ENCODE measurements around the gene EXOC6. TPM values are rescaled to one million over a fixed set of nuclear protein-coding genes. Genes with fewer than 3 reads are reported as not detected.
"Not testable (repeated sequence)": the region's sequence is repeated elsewhere in the genome, so short reads cannot be mapped to it uniquely, and the experiment has no call there.

Gene EXOC6
- total RNA-seq, 4 donors from 2014 or later = 10.5 to 82.1 (median 31.7) TPM

DNA sequence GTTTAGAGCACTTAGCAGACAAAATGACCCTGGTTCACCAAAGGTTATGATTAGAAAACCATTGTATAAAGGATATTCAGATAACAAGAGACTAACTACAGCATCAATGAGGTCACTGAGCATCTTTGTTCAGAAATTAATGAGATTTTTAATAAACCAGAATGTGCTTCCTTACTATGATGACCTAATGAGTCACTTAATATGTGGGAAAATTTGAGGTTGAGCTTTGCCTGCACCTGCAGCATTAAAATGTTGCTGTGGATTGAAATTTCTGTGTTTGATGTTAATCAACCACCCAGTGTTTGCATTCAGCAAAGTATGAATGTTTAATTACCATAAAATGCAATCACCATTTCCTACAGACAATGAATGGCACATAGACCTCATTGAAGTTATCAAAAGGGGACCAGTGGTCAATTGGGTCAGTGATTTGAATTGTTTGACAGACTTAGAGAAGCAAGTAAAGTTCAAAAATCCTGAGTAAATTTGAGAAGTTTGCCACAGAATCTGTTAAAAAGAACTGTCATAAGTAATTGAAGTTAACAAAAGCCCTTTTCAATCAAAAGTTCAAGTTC lies 45.8 kb downstream of the EXOC6 start:
- no peaks in the 10 kb centered on the region for H3K9me3 ChIP-seq
- no peak for TF ChIP-seq POLR2A (IDR thresholded peaks at IDR 0.05)
- TF ChIP-seq, protein P1, sequence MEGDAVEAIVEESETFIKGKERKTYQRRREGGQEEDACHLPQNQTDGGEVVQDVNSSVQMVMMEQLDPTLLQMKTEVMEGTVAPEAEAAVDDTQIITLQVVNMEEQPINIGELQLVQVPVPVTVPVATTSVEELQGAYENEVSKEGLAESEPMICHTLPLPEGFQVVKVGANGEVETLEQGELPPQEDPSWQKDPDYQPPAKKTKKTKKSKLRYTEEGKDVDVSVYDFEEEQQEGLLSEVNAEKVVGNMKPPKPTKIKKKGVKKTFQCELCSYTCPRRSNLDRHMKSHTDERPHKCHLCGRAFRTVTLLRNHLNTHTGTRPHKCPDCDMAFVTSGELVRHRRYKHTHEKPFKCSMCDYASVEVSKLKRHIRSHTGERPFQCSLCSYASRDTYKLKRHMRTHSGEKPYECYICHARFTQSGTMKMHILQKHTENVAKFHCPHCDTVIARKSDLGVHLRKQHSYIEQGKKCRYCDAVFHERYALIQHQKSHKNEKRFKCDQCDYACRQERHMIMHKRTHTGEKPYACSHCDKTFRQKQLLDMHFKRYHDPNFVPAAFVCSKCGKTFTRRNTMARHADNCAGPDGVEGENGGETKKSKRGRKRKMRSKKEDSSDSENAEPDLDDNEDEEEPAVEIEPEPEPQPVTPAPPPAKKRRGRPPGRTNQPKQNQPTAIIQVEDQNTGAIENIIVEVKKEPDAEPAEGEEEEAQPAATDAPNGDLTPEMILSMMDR (IDR thresholded peaks at IDR 0.05) = no peak
- no peak overlapping the region for H3K4me3 ChIP-seq
- no peak overlapping the region for H3K27ac ChIP-seq
- no peak for DNase-seq
- no peaks in the 10 kb centered on the region for H3K36me3 ChIP-seq
- peaks cover 0 to 18% (median 0%) of the 10 kb centered on the region in 4 donors for H3K4me1 ChIP-seq
- no peaks in the 10 kb centered on the region for H3K27me3 ChIP-seq

DNA sequence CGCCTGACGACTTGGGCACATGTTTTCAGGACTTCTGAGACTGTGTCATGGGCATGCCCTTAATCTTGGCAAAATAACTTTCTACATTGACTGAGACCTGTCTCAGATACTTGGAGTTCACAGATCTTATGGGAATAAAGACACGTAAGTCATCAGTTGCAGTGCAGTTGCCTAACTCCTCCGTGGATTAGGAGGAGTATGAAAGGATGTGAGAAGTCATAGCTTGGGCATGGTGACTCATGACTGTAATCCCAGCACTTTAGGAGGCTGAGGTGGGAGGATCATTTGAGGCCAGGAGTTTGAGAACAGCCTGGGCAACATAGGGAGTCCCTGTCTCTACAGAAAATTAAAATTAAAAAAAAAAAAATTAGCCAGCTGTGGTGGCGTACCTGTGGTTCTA lies 49.6 kb downstream of the EXOC6 start:
- H3K27ac ChIP-seq = no peak overlapping the region
- H3K9me3 ChIP-seq = no peaks in the 10 kb centered on the region
- no peak for DNase-seq
- H3K4me1 ChIP-seq = peaks cover 0 to 1% (median 0%) of the 10 kb centered on the region in 4 donors
- H3K4me3 ChIP-seq = no peak overlapping the region
- H3K36me3 ChIP-seq = no peaks in the 10 kb centered on the region
- TF ChIP-seq POLR2A (IDR thresholded peaks at IDR 0.05) = no peak
- TF ChIP-seq, protein P1 (IDR thresholded peaks at IDR 0.05) = no peak
- H3K27me3 ChIP-seq = no peaks in the 10 kb centered on the region

DNA sequence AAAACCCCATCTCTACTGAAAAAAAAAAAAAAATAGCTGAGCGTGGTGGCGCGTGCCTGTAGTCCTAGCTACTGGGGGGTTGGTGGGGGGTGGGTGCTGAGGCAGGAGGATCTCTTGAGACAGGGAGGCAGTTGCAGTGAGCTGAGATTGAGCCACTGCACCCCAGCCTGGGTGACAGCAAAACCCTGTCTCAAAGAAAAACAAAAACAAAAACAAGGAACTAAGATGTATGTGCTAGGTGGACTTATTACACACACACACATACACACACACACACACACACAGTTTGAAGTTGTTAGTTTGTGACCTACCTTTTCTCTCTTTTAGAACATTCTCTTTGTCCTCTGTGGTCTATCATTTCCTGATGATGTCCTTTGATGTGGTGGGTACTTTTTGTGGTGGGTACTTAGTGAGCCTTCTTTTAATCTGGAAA lies 53.5 kb downstream of the EXOC6 start:
- TF ChIP-seq POLR2A (IDR thresholded peaks at IDR 0.05) = no peak
- TF ChIP-seq, protein P1 (IDR thresholded peaks at IDR 0.05) = no peak
- H3K27me3 ChIP-seq = no peaks in the 10 kb centered on the region
- H3K27ac ChIP-seq = peak overlapping the region in 1 of 4 donors; percentile 20
- no peaks in the 10 kb centered on the region for H3K4me1 ChIP-seq
- H3K9me3 ChIP-seq = no peaks in the 10 kb centered on the region
- DNase-seq = peak in 2 of 3 donors; percentile 33 to 60
- H3K36me3 ChIP-seq = no peaks in the 10 kb centered on the region
- no peak overlapping the region for H3K4me3 ChIP-seq

DNA sequence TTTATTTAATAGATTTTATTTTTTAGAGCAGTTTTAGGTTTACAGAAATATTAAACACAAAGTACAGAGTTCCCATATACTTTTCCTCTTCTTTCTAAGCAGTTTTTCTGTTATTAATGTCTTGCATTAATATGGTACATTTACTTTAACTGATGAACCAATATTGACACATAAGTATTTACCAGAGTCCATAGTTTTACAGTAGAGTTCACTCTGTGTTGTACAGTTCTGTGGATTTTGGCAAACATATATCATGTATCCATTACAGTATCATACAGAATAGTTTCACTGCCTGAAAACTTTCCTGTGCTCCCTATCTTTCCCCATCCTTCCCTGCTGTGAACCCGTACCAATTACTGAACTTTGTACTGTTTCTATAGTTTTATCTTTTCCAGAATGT lies 55.3 kb downstream of the EXOC6 start:
- no peak overlapping the region for H3K27ac ChIP-seq
- TF ChIP-seq, protein P1 (IDR thresholded peaks at IDR 0.05) = no peak
- TF ChIP-seq POLR2A (IDR thresholded peaks at IDR 0.05) = no peak
- no peaks in the 10 kb centered on the region for H3K4me1 ChIP-seq
- no peak overlapping the region for H3K4me3 ChIP-seq
- H3K9me3 ChIP-seq = no peaks in the 10 kb centered on the region
- DNase-seq = no peak
- no peaks in the 10 kb centered on the region for H3K27me3 ChIP-seq
- H3K36me3 ChIP-seq = no peaks in the 10 kb centered on the region

DNA sequence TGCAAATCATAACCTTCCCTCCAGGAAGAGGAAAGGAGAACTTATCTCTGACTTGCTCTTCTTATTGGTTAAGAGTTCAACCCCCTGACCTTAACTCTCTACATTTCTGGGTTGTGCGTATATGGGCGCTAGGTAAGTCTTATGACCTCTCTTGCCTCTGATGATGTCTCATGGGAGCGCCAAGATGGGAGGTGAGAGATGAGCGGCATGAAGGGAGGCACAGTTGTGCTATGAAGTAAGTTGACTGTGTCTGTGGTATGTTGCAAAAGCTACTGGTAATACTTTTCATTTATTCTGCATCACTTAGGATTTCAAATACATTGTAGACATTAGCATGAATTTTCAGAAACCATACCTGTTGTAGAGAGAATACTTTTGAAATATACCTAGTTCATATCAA lies 59.0 kb downstream of the EXOC6 start:
- no peaks in the 10 kb centered on the region for H3K9me3 ChIP-seq
- H3K4me1 ChIP-seq = no peaks in the 10 kb centered on the region
- TF ChIP-seq, protein P1 (IDR thresholded peaks at IDR 0.05) = no peak
- no peak for TF ChIP-seq POLR2A (IDR thresholded peaks at IDR 0.05)
- H3K27ac ChIP-seq = no peak overlapping the region
- no peak for DNase-seq
- no peaks in the 10 kb centered on the region for H3K36me3 ChIP-seq
- H3K27me3 ChIP-seq = no peaks in the 10 kb centered on the region
- no peak overlapping the region for H3K4me3 ChIP-seq

DNA sequence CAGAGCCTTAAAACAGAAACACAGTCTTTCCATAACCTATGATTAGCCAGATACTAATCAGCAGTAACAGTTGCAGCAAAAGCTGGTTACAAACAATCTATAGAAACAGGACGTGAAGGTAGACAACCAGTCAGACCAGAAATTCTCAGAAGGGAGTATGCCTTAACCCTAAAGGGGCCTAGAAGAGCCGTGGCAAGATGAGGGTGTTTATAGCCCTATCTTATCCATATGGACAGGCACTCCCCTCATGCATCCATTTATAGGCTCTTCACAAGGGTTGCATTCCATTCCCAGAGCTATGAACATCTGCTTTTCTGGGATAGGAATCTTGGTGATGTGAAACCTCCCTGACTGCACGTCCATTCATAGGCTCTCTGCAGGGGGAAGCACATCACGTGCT lies 64.3 kb downstream of the EXOC6 start:
- H3K4me1 ChIP-seq, H3K9me3 ChIP-seq, H3K4me3 ChIP-seq, H3K27me3 ChIP-seq, DNase-seq, H3K27ac ChIP-seq, H3K36me3 ChIP-seq: not testable (repeated sequence)
